Vagina (tissue), 2 donors: ENCODE results near the gene SOS2. TPM values are rescaled to one million over a fixed set of nuclear protein-coding genes. Genes with fewer than 3 reads are reported as not detected.

Experiments used
- DNase-seq, 2 donors: peaks; one replicate each; pipeline ENCODE4 v3.0.0-alpha.2; 2017; ENCODE audit errors: extremely low spot score in 2 of 2
- H3K27ac ChIP-seq: fragments of 200-600 bp; sonication (generic); one replicate; pipeline ENCODE4 v1.5.1; 2019
- H3K27me3 ChIP-seq: fragments of 200-600 bp; sonication (generic); one replicate; pipeline ENCODE4 v1.5.1; 2019
- H3K36me3 ChIP-seq, 2 donors: fragments of 200-600 bp; sonication (generic); one replicate each; pipeline ENCODE4 v1.5.1; 2017 to 2019
- H3K4me1 ChIP-seq: fragments of 200-600 bp; sonication (generic); one replicate; pipeline ENCODE4 v1.5.1; 2019
- H3K4me3 ChIP-seq, 2 donors: fragments of 200-600 bp; sonication (generic); 1 replicate in 1 of 2; 2 replicates in 1 of 2; pipeline ENCODE4 v1.5.1; 2016 to 2019
- H3K9me3 ChIP-seq: fragments of 200-600 bp; sonication (generic); one replicate; pipeline ENCODE4 v1.5.1; 2019
- CTCF ChIP-seq, 3 experiments: fragments of 450-650 bp in 2 of 3; fragments of 200-600 bp in 1 of 3; sonication (generic) in 1 of 3; IDR thresholded peaks; one replicate each; pipeline ENCODE4 v1.5.1; 2017 to 2019; ENCODE audit warnings: antibody characterized with exemption in 3 of 3, mild to moderate bottlenecking in 2 of 3, moderate library complexity in 2 of 3
- POLR2A ChIP-seq, 2 donors: fragments of 450-650 bp; IDR thresholded peaks; one replicate each; pipeline ENCODE4 v1.6.1; 2017; ENCODE audit warnings: antibody characterized with exemption in 2 of 2, mild to moderate bottlenecking in 2 of 2, moderate library complexity in 2 of 2
- POLR2AphosphoS5 ChIP-seq, 2 donors: sonication (generic); formaldehyde crosslinking; IDR thresholded peaks; one replicate each; pipeline ENCODE4 v1.9.0; 2017; ENCODE audit warnings: antibody characterized with exemption in 2 of 2, mild to moderate bottlenecking in 2 of 2, low read depth in 1 of 2; ENCODE audit not compliant: insufficient read depth in 1 of 2
- intact Hi-C: fragments of 100-400 bp; cut with DNase I; formaldehyde crosslinking; loops from one replicate; pipeline ENCODE4 v1.15.1; 2023
- small RNA-seq: library from RNA; depleted of rRNA; stranded (forward); fragments of <200 nt; gene quantifications from one replicate; pipeline ENCODE3, GENCODE V24; 2016
- total RNA-seq: library from RNA; depleted of rRNA; stranded (reverse); fragments of >200 nt; gene quantifications from one replicate; pipeline ENCODE4 v1.2.3, GENCODE V29; 2016

The SOS2 gene
- total RNA-seq, 1 donor from 2014 or later: 23.8 TPM

- TF ChIP-seq CTCF (IDR thresholded peaks at IDR 0.05) (no peak), POLR2A (IDR thresholded peaks at IDR 0.05) (no peak), POLR2AphosphoS5 (IDR thresholded peaks at IDR 0.05; ENCODE audit: insufficient read depth in 1 of 2, low read depth in 1 of 2) (no peak)
- no peaks in the 10 kb centered on the region for H3K9me3 ChIP-seq
- intact Hi-C loops: loop anchor here (10.0 kb wide), 1 partner anchor 45 kb away; the partner anchor contains the start of gene VCPKMT
- no peaks in the 10 kb centered on the region for H3K4me1 ChIP-seq
- no peak overlapping the region for H3K27ac ChIP-seq
- no peaks in the 10 kb centered on the region for H3K36me3 ChIP-seq
- no peaks in the 10 kb centered on the region for H3K27me3 ChIP-seq
- no peak overlapping the region for H3K4me3 ChIP-seq
- no peak for DNase-seq
Measured at GRCh38 chr14:50069325-50069724, 162.1 kb downstream of the SOS2 start.

GRCh38 chr14:50068496-50068895 is 162.9 kb downstream of the SOS2 start:
- Histone ChIP-seq H3K27ac (no peak overlapping the region), H3K4me1 (no peaks in the 10 kb centered on the region), H3K4me3 (no peak overlapping the region), H3K27me3 (no peaks in the 10 kb centered on the region), H3K36me3 (no peaks in the 10 kb centered on the region), H3K9me3 (no peaks in the 10 kb centered on the region)
- DNase-seq: no peak
- intact Hi-C loops: loop anchor here (10.0 kb wide), 1 partner anchor 46 kb away; the partner anchor contains the start of gene VCPKMT
- TF ChIP-seq POLR2AphosphoS5 (IDR thresholded peaks at IDR 0.05; ENCODE audit: insufficient read depth in 1 of 2, low read depth in 1 of 2): no peak
- no peak for TF ChIP-seq CTCF (IDR thresholded peaks at IDR 0.05)
- TF ChIP-seq POLR2A (IDR thresholded peaks at IDR 0.05): no peak

GRCh38 chr14:50067723-50068495 is 163.5 kb downstream of the SOS2 start:
- Histone ChIP-seq H3K9me3 (no peaks in the 10 kb centered on the region), H3K36me3 (no peaks in the 10 kb centered on the region), H3K27ac (no peak overlapping the region), H3K27me3 (no peaks in the 10 kb centered on the region), H3K4me3 (no peak overlapping the region), H3K4me1 (peaks cover 2% of the 10 kb centered on the region)
- no peak for TF ChIP-seq CTCF (IDR thresholded peaks at IDR 0.05)
- intact Hi-C loops: loop anchor here (10.0 kb wide), 1 partner anchor 47 kb away; the partner anchor contains the start of gene VCPKMT
- DNase-seq: no peak

Small RNA genes lying within 50 kb of the gene (small RNA-seq; reads per million reads assigned to genes)
- gene RF00019: not detected

Other genes starting within 250 kb of the SOS2 start
- gene VCPKMT, start 115.0 kb downstream of the SOS2 start, total RNA-seq: 2.5 TPM
- 5.6 TPM for gene L2HGDH, start 80.7 kb upstream of the SOS2 start, total RNA-seq
- 31.4 TPM for gene DMAC2L, start 80.7 kb upstream of the SOS2 start, total RNA-seq
- gene CDKL1, start 165.3 kb upstream of the SOS2 start, total RNA-seq: 30.7 TPM